Immature natural killer cell (primary cell): ENCODE results near the gene FHAD1. TPM values are rescaled to one million over a fixed set of nuclear protein-coding genes. Genes with fewer than 3 reads are reported as not detected.
A peak's percentile ranks its signal among the peaks of the same experiment; 100 is the strongest.

Experiments
- DNase-seq, 3 donors: peaks; one replicate each; pipeline ENCODE4 v3.0.0; 2022; ENCODE audit warnings: mixed read lengths in 1 of 3
- H3K27ac Mint-ChIP-seq, 6 donors: one replicate each; pipeline ENCODE4 v1.8.0; 2020; ENCODE audit warnings: mixed read lengths in 6 of 6, mild to moderate bottlenecking in 5 of 6, inconsistent platforms in 4 of 6, moderate library complexity in 3 of 6
- H3K27me3 Mint-ChIP-seq, 3 donors: one replicate each; pipeline ENCODE4 v1.8.0; 2020 to 2021; ENCODE audit warnings: low read depth in 3 of 3, mild to moderate bottlenecking in 3 of 3, mixed read lengths in 3 of 3, moderate library complexity in 3 of 3, inconsistent platforms in 1 of 3
- H3K36me3 Mint-ChIP-seq, 3 donors: one replicate each; pipeline ENCODE4 v1.8.0; 2020; ENCODE audit warnings: mixed read lengths in 3 of 3, inconsistent platforms in 2 of 3, mild to moderate bottlenecking in 2 of 3
- H3K4me1 Mint-ChIP-seq, 2 donors: one replicate each; pipeline ENCODE4 v1.8.0; 2020; ENCODE audit warnings: inconsistent platforms in 2 of 2, mild to moderate bottlenecking in 2 of 2, mixed read lengths in 2 of 2, moderate library complexity in 1 of 2
- H3K4me3 Mint-ChIP-seq, 5 donors: one replicate each; pipeline ENCODE4 v1.8.0; 2020; ENCODE audit warnings: mild to moderate bottlenecking in 5 of 5, mixed read lengths in 5 of 5, inconsistent platforms in 3 of 5, moderate library complexity in 3 of 5
- H3K9me3 Mint-ChIP-seq, 6 donors: one replicate each; pipeline ENCODE4 v1.8.0; 2020; ENCODE audit warnings: mild to moderate bottlenecking in 6 of 6, mixed read lengths in 6 of 6, inconsistent platforms in 4 of 6, moderate library complexity in 3 of 6
- polyA plus RNA-seq, 3 donors: library from polyadenylated mRNA; unstranded; fragments of 300-500 nt; fragmentation: Illumina TruSeq; gene quantifications; one replicate each; pipeline ENCODE4 v1.2.3, GENCODE V29; 2021

Gene FHAD1
- polyA plus RNA-seq, 3 donors from 2014 or later, result 0.28 TPM; not detected in 2

DNA sequence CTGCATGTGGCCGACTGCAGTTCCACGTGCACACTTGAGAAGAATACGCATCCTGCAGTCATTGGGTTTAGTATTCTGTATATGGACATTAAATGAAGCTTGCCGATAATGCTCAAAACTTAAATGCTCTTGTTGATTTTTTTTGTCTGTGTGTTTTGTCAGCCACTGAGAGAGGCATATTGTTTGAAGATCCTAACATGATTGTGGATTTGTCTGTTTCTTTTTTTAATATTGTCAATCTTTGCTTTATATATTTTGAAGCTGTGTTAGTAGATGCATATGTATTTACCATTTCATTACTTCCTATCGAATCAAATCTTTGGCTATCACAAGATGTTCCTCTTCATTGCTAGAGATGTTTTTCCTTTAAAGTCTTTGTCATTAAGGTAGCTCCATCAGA lies 73.2 kb downstream of the FHAD1 start:
- Mint-ChIP-seq H3K9me3 (peaks cover 0 to 7% (median 6%) of the 10 kb centered on the region in 6 donors), H3K36me3 (peaks cover 4 to 7% (median 5%) of the 10 kb centered on the region in 3 donors), H3K4me1 (peaks cover 15 to 23% of the 10 kb centered on the region in 2 donors), H3K27me3 (peaks cover 2 to 7% (median 4%) of the 10 kb centered on the region in 3 donors), H3K27ac (no peak overlapping the region), H3K4me3 (no peak overlapping the region)
- no peak for DNase-seq

DNA sequence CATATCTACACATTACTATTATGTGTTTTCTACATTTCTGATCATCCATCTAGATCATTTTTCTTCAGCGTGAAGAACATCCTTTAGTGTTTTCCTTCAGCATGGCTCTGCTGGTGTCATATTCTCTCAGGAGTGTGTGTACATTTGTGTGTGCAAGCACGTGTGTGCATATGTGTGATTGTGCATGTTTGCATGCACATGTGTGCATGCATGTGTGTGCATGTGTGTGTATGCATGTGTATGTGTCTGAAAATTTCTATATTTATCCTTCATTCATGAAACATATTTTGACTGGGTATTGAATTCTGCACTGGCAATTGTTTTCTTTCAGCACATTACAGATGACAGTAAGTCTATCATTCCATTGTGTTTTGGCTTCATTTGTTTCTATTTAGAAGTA lies 74.6 kb downstream of the FHAD1 start:
- Mint-ChIP-seq H3K4me1 (peaks cover 20 to 30% of the 10 kb centered on the region in 2 donors), H3K27me3 (peaks cover 2 to 7% (median 4%) of the 10 kb centered on the region in 3 donors), H3K27ac (no peak overlapping the region), H3K36me3 (peaks cover 4 to 7% (median 5%) of the 10 kb centered on the region in 3 donors), H3K9me3 (peaks cover 0 to 7% (median 6%) of the 10 kb centered on the region in 6 donors), H3K4me3 (no peak overlapping the region)
- DNase-seq, result no peak

DNA sequence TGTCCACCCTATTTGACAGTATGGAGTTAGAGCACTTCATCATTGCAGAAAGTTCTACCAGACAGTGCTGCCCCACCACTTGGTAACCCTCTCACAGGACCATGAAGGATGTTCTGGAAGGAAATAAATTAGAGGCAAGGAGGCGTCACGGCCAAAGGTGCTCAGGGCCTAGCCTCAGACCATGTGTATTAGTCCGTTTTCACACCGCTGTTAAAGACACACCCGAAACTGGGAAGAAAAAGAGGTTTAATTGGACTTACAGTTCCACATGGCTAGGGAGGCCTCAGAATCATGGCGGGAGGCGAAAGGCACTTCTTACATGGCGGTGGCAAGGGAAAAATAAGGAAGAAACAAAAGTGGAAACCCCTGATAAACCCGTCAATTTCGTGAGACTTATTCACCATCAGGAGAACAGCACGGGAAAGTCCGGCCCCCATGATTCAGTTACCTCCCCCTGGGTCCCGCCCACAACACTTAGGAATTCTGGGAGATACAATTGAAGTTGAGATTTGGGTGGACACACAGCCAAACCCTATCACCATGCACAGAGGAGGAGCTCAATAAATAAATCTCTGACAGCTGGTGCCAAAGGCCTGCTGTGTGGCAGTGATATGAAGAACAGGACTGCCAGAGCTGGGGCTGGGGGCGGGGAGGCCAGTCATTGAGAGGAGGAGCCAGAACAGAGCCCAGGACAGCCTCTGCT lies 75.8 kb downstream of the FHAD1 start:
- Mint-ChIP-seq H3K27ac (no peak overlapping the region), H3K27me3 (peaks cover 3 to 7% (median 4%) of the 10 kb centered on the region in 3 donors), H3K36me3 (peaks cover 4 to 7% (median 5%) of the 10 kb centered on the region in 3 donors), H3K4me3 (no peak overlapping the region), H3K4me1 (peaks cover 22 to 30% of the 10 kb centered on the region in 2 donors), H3K9me3 (peaks cover 0 to 7% (median 6%) of the 10 kb centered on the region in 6 donors)
- DNase-seq, result no peak

DNA sequence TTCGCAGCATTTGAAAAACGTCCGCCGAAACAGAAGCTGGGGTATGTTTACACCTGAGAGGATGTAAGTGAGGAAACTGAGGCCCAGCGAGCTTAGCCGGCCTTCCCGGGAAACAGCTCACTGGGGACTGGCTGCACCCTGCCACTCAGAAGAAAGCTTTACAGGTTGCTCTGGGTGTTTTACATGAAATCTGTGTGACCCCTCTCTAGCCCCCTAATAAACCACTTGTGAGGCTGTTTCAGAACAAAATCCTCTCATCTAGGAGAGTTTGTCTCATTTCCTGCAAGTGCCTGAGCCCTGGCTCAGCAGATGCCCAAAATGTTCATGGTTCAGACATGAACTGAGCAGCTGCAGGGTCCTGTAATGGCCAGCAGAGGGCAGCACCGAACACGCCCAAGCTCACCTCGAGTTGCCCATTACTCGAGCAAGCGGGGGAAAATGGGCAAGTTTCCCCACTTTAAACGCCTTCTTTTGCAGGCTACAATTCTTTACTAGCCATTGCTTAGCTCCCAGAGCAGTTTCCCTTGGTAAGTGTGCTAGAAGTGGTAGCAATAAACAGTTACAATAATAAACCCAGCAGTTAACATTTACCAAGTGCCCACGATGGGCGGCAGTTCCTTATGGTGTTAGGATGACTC lies 76.4 kb downstream of the FHAD1 start:
- peaks cover 3 to 7% (median 4%) of the 10 kb centered on the region in 3 donors for H3K27me3 Mint-ChIP-seq

GRCh38 chr1:15323989-15324868 lies 77.2 kb downstream of the FHAD1 start:
- Mint-ChIP-seq H3K4me3 (no peak overlapping the region), H3K4me1 (peaks cover 26 to 41% of the 10 kb centered on the region in 2 donors)

More for the DNA sequence above, 76.4 kb downstream of the FHAD1 start:
- Mint-ChIP-seq H3K4me1 (peaks cover 22 to 34% of the 10 kb centered on the region in 2 donors), H3K4me3 (peak overlapping the region in 1 of 5 donors; percentile 2), H3K27ac (peak overlapping the region in 2 of 6 donors; percentile 56 to 67), H3K36me3 (peaks cover 4 to 7% (median 5%) of the 10 kb centered on the region in 3 donors), H3K9me3 (peaks cover 0 to 7% (median 6%) of the 10 kb centered on the region in 6 donors)
- DNase-seq, result peak; percentile 72 to 79 (median 73)

DNA sequence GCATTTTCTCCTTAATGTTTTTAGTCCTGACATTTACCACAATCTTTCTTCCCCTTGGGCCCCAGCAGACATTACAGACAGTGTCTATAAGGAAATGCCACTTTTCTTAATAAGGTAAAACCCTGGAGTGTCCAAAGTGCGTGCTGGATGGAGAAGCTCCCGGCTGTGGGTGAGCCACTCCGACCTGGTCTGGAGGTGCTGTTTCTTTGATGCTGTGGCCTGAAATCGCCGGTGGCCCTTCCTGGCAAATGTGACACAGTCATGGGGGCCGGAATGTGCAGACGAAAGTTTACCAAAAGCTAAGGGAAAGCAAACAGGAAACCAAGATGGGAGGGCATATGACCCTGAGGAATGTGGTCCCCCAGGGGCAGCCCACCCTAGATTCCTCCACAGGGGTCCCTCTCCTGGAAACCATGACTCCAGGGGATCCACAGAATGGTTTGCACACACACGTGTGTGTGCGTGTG lies 77.9 kb downstream of the FHAD1 start:
- Mint-ChIP-seq H3K9me3 (peaks cover 0 to 7% (median 5%) of the 10 kb centered on the region in 6 donors), H3K27ac (peak overlapping the region in 1 of 6 donors; percentile 40), H3K4me1 (peaks cover 29 to 47% of the 10 kb centered on the region in 2 donors), H3K27me3 (peaks cover 3 to 9% (median 4%) of the 10 kb centered on the region in 3 donors), H3K4me3 (no peak overlapping the region), H3K36me3 (peaks cover 4 to 5% (median 5%) of the 10 kb centered on the region in 3 donors)
- DNase-seq, result no peak

More at GRCh38 chr1:15323989-15324868, 77.2 kb downstream of the FHAD1 start:
- Mint-ChIP-seq H3K9me3 (peaks cover 0 to 7% (median 6%) of the 10 kb centered on the region in 6 donors), H3K36me3 (peaks cover 4 to 7% (median 5%) of the 10 kb centered on the region in 3 donors), H3K27me3 (peaks cover 3 to 9% (median 4%) of the 10 kb centered on the region in 3 donors), H3K27ac (no peak overlapping the region)
- no peak for DNase-seq

GRCh38 chr1:15325375-15326085 lies 78.5 kb downstream of the FHAD1 start:
- no peak overlapping the region for H3K4me3 Mint-ChIP-seq
- DNase-seq, result no peak
- peaks cover 2 to 6% (median 3%) of the 10 kb centered on the region in 3 donors for H3K27me3 Mint-ChIP-seq
- H3K9me3 Mint-ChIP-seq, result peaks cover 0 to 1% (median 0%) of the 10 kb centered on the region in 6 donors
- H3K27ac Mint-ChIP-seq, result peak overlapping the region in 1 of 6 donors; percentile 23
- H3K36me3 Mint-ChIP-seq, result no peaks in the 10 kb centered on the region
- peaks cover 29 to 48% of the 10 kb centered on the region in 2 donors for H3K4me1 Mint-ChIP-seq

GRCh38 chr1:15326691-15327588 lies 79.9 kb downstream of the FHAD1 start:
- Mint-ChIP-seq H3K27me3 (peaks cover 2 to 6% (median 3%) of the 10 kb centered on the region in 3 donors), H3K36me3 (no peaks in the 10 kb centered on the region), H3K9me3 (no peaks in the 10 kb centered on the region), H3K4me1 (peaks cover 29 to 52% of the 10 kb centered on the region in 2 donors), H3K4me3 (no peak overlapping the region), H3K27ac (no peak overlapping the region)
- no peak for DNase-seq

GRCh38 chr1:15328351-15329103 lies 81.5 kb downstream of the FHAD1 start:
- H3K27ac Mint-ChIP-seq, result no peak overlapping the region
- no peak for DNase-seq

DNA sequence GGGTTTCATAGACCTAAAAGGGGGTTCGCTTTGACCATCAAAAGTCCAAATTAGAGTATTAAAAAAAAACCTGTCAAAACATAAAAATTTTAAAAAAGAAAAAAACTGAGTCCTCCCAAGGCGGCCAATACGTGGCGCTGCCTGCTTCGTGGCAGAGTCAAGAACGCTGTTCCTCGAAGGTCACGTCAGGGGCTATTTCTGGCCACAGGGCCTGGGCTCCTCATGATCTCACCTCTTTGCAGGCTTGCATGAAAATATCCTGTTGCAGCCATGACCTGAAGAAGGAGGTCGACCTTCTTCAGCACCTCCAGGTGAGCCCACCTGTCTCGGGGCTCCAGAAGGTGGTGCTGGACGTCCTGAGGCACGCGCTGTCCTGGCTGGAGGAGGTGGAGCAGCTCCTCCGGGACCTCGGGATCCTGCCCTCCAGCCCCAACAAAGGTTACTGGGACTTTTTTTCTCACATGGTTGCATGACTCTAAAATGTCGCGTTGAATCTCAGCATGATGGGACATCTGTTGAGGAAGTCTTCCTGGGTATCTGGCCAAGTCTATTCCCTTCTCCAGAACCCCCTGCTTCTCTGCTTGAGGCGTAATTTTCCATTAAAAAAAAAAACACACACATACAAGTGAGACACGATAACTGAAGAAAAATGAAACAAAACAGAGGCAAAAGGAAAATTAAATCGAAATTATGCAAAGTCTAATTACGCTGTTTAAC lies 82.2 kb downstream of the FHAD1 start:
- H3K4me1 Mint-ChIP-seq, result peaks cover 14 to 34% of the 10 kb centered on the region in 2 donors
- H3K36me3 Mint-ChIP-seq, result no peaks in the 10 kb centered on the region
- peak; percentile 24 to 35 (median 31) for DNase-seq
- H3K27me3 Mint-ChIP-seq, result peaks cover 0 to 5% (median 4%) of the 10 kb centered on the region in 3 donors
- H3K9me3 Mint-ChIP-seq, result no peaks in the 10 kb centered on the region
- H3K4me3 Mint-ChIP-seq, result no peak overlapping the region
- H3K27ac Mint-ChIP-seq, result no peak overlapping the region

More at GRCh38 chr1:15328351-15329103, 81.5 kb downstream of the FHAD1 start:
- peaks cover 0 to 5% (median 5%) of the 10 kb centered on the region in 3 donors for H3K27me3 Mint-ChIP-seq
- no peak overlapping the region for H3K4me3 Mint-ChIP-seq
- peaks cover 21 to 42% of the 10 kb centered on the region in 2 donors for H3K4me1 Mint-ChIP-seq
- no peaks in the 10 kb centered on the region for H3K9me3 Mint-ChIP-seq
- no peaks in the 10 kb centered on the region for H3K36me3 Mint-ChIP-seq

- H3K27me3 Mint-ChIP-seq, result peaks cover 0 to 4% (median 3%) of the 10 kb centered on the region in 3 donors
- no peak overlapping the region for H3K4me3 Mint-ChIP-seq
- peaks cover 13 to 32% of the 10 kb centered on the region in 2 donors for H3K4me1 Mint-ChIP-seq
- no peak overlapping the region for H3K27ac Mint-ChIP-seq
- DNase-seq, result no peak
- H3K9me3 Mint-ChIP-seq, result no peaks in the 10 kb centered on the region
- no peaks in the 10 kb centered on the region for H3K36me3 Mint-ChIP-seq
Measured at GRCh38 chr1:15330028-15330427, 83.0 kb downstream of the FHAD1 start.
